WTC11 (cell line): ENCODE results near the gene PICK1. TPM values are rescaled to one million over a fixed set of nuclear protein-coding genes. Genes with fewer than 3 reads are reported as not detected.

Experiments
- ATAC-seq: fragments of 200-7000 bp; cut with Tn5 transposase; 2 replicates; pipeline ENCODE4 v1.10.0; 2021; ENCODE audit warnings: mild to moderate bottlenecking, moderate library complexity
- CTCF ChIA-PET: fragments of 300-600 bp; sonication (Branson Sonifier 250); formaldehyde crosslinking; loops from one replicate; lab custom pipeline; 2021; ENCODE audit warnings: antibody characterized with exemption; lab: Charles Lee
- POLR2A ChIA-PET: fragments of 350-600 bp; sonication (Branson Sonifier 250); formaldehyde crosslinking; loops from one replicate; lab custom pipeline; 2021; ENCODE audit warnings: antibody characterized with exemption; lab: Charles Lee
- DNase-seq: peaks from one replicate; pipeline ENCODE4 v3.0.0; 2021; ENCODE audit warnings: low spot score
- H3K27ac Mint-ChIP-seq: 2 replicates; pipeline ENCODE4 v1.8.0; 2021; ENCODE audit warnings: mixed read lengths
- H3K27me3 Mint-ChIP-seq: 2 replicates; pipeline ENCODE4 v1.8.0; 2021; ENCODE audit warnings: low read depth, mild to moderate bottlenecking, moderate library complexity, mixed read lengths
- H3K36me3 Mint-ChIP-seq: 2 replicates; pipeline ENCODE4 v1.8.0; 2021; ENCODE audit warnings: mixed read lengths
- H3K4me1 Mint-ChIP-seq: 2 replicates; pipeline ENCODE4 v1.8.0; 2022; ENCODE audit warnings: mixed read lengths
- H3K4me3 Mint-ChIP-seq: 2 replicates; pipeline ENCODE4 v1.8.0; 2021; ENCODE audit warnings: mild to moderate bottlenecking, moderate library complexity, mixed read lengths
- H3K9me3 Mint-ChIP-seq: 2 replicates; pipeline ENCODE4 v1.8.0; 2021; ENCODE audit warnings: mixed read lengths
- ARID4B ChIP-seq: sonication (generic); formaldehyde crosslinking; IDR thresholded peaks from 2 replicates; pipeline ENCODE4 v1.8.0; 2023; ENCODE audit warnings: missing genetic modification reagents, mild to moderate bottlenecking, borderline replicate concordance
- ATF6 ChIP-seq: sonication (generic); formaldehyde crosslinking; IDR thresholded peaks from 2 replicates; pipeline ENCODE4 v1.8.1; 2023; ENCODE audit warnings: mild to moderate bottlenecking, missing genetic modification reagents
- CBFB ChIP-seq: sonication (generic); formaldehyde crosslinking; IDR thresholded peaks from 2 replicates; pipeline ENCODE4 v1.8.1; 2022; ENCODE audit warnings: mild to moderate bottlenecking, low read depth, missing genetic modification reagents
- CDX4 ChIP-seq: fragments of 250-450 bp; sonication (Bioruptor Pico); IDR thresholded peaks from 2 replicates; pipeline ENCODE4 v1.9.0; 2021; ENCODE audit warnings: moderate library complexity, mild to moderate bottlenecking, inconsistent platforms, borderline replicate concordance
- ETV6 ChIP-seq: sonication (generic); formaldehyde crosslinking; IDR thresholded peaks from 2 replicates; pipeline ENCODE4 v1.8.1; 2022; ENCODE audit warnings: mild to moderate bottlenecking, missing genetic modification reagents
- FOXJ3 ChIP-seq: sonication (generic); formaldehyde crosslinking; IDR thresholded peaks from 2 replicates; pipeline ENCODE4 v1.9.0; 2021; ENCODE audit warnings: missing genetic modification reagents, mild to moderate bottlenecking, borderline replicate concordance
- HMGA2 ChIP-seq: fragments of 250-450 bp; sonication (Bioruptor Pico); IDR thresholded peaks from 2 replicates; pipeline ENCODE4 v1.4.0; 2021; ENCODE audit warnings: mild to moderate bottlenecking, moderate library complexity
- KAT7 ChIP-seq: sonication (generic); formaldehyde crosslinking; IDR thresholded peaks from 2 replicates; pipeline ENCODE4 v1.8.1; 2023; ENCODE audit warnings: missing genetic modification reagents, mild to moderate bottlenecking, borderline replicate concordance
- MYBL2 ChIP-seq: sonication (generic); formaldehyde crosslinking; IDR thresholded peaks from 2 replicates; pipeline ENCODE4 v1.8.1; 2023; ENCODE audit warnings: mild to moderate bottlenecking, moderate library complexity, missing genetic modification reagents
- NFATC4 ChIP-seq: fragments of 250-450 bp; sonication (Bioruptor Pico); IDR thresholded peaks from 2 replicates; pipeline ENCODE4 v1.9.0; 2021; ENCODE audit warnings: mild to moderate bottlenecking
- NFE2L1 ChIP-seq: sonication (generic); formaldehyde crosslinking; IDR thresholded peaks from 2 replicates; pipeline ENCODE4 v1.8.1; 2023; ENCODE audit warnings: missing genetic modification reagents
- RORB ChIP-seq: fragments of 250-450 bp; sonication (Bioruptor Pico); IDR thresholded peaks from 2 replicates; pipeline ENCODE4 v1.9.0; 2021; ENCODE audit warnings: mild to moderate bottlenecking
- SMAD3 ChIP-seq: sonication (generic); formaldehyde crosslinking; IDR thresholded peaks from 2 replicates; pipeline ENCODE4 v1.8.0; 2022; ENCODE audit warnings: missing genetic modification reagents, mild to moderate bottlenecking, borderline replicate concordance
- SP1 ChIP-seq: sonication (generic); formaldehyde crosslinking; conservative IDR thresholded peaks from 2 replicates; pipeline ENCODE4 v1.8.1; 2022; ENCODE audit warnings: missing genetic modification reagents
- TEAD1 ChIP-seq: sonication (generic); formaldehyde crosslinking; IDR thresholded peaks from 2 replicates; pipeline ENCODE4 v1.8.0; 2022; ENCODE audit warnings: mild to moderate bottlenecking, missing genetic modification reagents
- ZNF232 ChIP-seq: sonication (generic); formaldehyde crosslinking; IDR thresholded peaks from 2 replicates; pipeline ENCODE4 v1.8.0; 2022; ENCODE audit warnings: mild to moderate bottlenecking, missing genetic modification reagents
- ZNF263 ChIP-seq: sonication (generic); formaldehyde crosslinking; IDR thresholded peaks from 2 replicates; pipeline ENCODE4 v1.8.1; 2022; ENCODE audit warnings: low read depth, mild to moderate bottlenecking, moderate library complexity, missing genetic modification reagents
- total RNA-seq: library from RNA; stranded (reverse); gene quantifications from 3 replicates; pipeline ENCODE4 v1.2.3, GENCODE V29; 2021
- TF ChIP-seq, protein P1 (sequence below): fragments of 250-450 bp; sonication (Bioruptor Pico); IDR thresholded peaks from 2 replicates; pipeline ENCODE4 v1.9.0; 2021; ENCODE audit warnings: mild to moderate bottlenecking, borderline replicate concordance
- TF ChIP-seq, protein P2 (sequence below): sonication (generic); formaldehyde crosslinking; IDR thresholded peaks from 2 replicates; pipeline ENCODE4 v1.8.1; 2023; ENCODE audit warnings: mild to moderate bottlenecking, missing genetic modification reagents
- TF ChIP-seq, protein P3 (sequence below): sonication (generic); formaldehyde crosslinking; IDR thresholded peaks from 2 replicates; pipeline ENCODE4 v1.8.1; 2022; ENCODE audit warnings: low read depth, missing genetic modification reagents, borderline replicate concordance
- TF ChIP-seq, protein P4 (sequence below): sonication (generic); formaldehyde crosslinking; IDR thresholded peaks from 2 replicates; pipeline ENCODE4 v1.8.0; 2022; ENCODE audit warnings: mild to moderate bottlenecking, missing genetic modification reagents
- TF ChIP-seq, protein P5 (sequence below): sonication (generic); formaldehyde crosslinking; IDR thresholded peaks from 2 replicates; pipeline ENCODE4 v1.8.0; 2023; ENCODE audit warnings: missing genetic modification reagents

The PICK1 gene
- total RNA-seq, 1 experiment from 2014 or later = 33.4 TPM

- TF ChIP-seq, protein P1, sequence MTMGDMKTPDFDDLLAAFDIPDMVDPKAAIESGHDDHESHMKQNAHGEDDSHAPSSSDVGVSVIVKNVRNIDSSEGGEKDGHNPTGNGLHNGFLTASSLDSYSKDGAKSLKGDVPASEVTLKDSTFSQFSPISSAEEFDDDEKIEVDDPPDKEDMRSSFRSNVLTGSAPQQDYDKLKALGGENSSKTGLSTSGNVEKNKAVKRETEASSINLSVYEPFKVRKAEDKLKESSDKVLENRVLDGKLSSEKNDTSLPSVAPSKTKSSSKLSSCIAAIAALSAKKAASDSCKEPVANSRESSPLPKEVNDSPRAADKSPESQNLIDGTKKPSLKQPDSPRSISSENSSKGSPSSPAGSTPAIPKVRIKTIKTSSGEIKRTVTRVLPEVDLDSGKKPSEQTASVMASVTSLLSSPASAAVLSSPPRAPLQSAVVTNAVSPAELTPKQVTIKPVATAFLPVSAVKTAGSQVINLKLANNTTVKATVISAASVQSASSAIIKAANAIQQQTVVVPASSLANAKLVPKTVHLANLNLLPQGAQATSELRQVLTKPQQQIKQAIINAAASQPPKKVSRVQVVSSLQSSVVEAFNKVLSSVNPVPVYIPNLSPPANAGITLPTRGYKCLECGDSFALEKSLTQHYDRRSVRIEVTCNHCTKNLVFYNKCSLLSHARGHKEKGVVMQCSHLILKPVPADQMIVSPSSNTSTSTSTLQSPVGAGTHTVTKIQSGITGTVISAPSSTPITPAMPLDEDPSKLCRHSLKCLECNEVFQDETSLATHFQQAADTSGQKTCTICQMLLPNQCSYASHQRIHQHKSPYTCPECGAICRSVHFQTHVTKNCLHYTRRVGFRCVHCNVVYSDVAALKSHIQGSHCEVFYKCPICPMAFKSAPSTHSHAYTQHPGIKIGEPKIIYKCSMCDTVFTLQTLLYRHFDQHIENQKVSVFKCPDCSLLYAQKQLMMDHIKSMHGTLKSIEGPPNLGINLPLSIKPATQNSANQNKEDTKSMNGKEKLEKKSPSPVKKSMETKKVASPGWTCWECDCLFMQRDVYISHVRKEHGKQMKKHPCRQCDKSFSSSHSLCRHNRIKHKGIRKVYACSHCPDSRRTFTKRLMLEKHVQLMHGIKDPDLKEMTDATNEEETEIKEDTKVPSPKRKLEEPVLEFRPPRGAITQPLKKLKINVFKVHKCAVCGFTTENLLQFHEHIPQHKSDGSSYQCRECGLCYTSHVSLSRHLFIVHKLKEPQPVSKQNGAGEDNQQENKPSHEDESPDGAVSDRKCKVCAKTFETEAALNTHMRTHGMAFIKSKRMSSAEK (CRISPR knock-in tag) = no peak
- TF ChIP-seq HMGA2 (CRISPR knock-in tag) = no peak
- TF ChIP-seq MYBL2 (CRISPR knock-in tag) = no peak
- TF ChIP-seq, protein P2, sequence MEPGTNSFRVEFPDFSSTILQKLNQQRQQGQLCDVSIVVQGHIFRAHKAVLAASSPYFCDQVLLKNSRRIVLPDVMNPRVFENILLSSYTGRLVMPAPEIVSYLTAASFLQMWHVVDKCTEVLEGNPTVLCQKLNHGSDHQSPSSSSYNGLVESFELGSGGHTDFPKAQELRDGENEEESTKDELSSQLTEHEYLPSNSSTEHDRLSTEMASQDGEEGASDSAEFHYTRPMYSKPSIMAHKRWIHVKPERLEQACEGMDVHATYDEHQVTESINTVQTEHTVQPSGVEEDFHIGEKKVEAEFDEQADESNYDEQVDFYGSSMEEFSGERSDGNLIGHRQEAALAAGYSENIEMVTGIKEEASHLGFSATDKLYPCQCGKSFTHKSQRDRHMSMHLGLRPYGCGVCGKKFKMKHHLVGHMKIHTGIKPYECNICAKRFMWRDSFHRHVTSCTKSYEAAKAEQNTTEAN (CRISPR knock-in tag) = no peak
- TF ChIP-seq, protein P3, sequence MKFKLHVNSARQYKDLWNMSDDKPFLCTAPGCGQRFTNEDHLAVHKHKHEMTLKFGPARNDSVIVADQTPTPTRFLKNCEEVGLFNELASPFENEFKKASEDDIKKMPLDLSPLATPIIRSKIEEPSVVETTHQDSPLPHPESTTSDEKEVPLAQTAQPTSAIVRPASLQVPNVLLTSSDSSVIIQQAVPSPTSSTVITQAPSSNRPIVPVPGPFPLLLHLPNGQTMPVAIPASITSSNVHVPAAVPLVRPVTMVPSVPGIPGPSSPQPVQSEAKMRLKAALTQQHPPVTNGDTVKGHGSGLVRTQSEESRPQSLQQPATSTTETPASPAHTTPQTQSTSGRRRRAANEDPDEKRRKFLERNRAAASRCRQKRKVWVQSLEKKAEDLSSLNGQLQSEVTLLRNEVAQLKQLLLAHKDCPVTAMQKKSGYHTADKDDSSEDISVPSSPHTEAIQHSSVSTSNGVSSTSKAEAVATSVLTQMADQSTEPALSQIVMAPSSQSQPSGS (CRISPR knock-in tag) = no peak
- no peak for TF ChIP-seq CDX4
- TF ChIP-seq ARID4B (CRISPR knock-in tag) = no peak
- no peak for TF ChIP-seq NFE2L1
- no peak for TF ChIP-seq KAT7 (CRISPR knock-in tag)
- TF ChIP-seq RORB (CRISPR knock-in tag) = no peak
- no peak for TF ChIP-seq SMAD3 (CRISPR knock-in tag)
- no peak for TF ChIP-seq NFATC4 (CRISPR knock-in tag)
These were observed 34.2 kb upstream of the PICK1 start (continued) for GRCh38 chr22:38023045-38023444.

DNA sequence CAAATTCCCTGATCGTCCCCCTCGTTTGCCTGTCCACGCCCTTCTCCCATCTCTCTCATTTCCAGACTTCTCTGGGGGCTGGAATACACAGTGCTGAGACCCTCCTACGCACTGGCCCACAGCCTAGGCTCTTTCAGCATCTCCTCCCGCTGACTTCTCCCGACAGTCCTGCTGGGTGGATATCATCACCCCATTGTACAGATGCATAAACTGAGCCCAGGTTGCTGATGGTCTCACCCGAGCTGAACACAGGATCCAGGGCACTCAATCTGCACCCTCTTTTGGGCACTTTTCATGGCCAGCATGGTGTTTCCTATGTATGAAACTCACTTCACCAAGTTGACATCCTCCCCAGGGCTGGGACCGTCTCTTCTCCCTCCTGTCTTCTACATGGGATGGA is 31.7 kb upstream of the PICK1 start:
- no peaks in the 10 kb centered on the region for H3K36me3 Mint-ChIP-seq
- no peak for TF ChIP-seq ATF6 (CRISPR knock-in tag)
- TF ChIP-seq CBFB (CRISPR knock-in tag) = no peak
- TF ChIP-seq, protein P4, sequence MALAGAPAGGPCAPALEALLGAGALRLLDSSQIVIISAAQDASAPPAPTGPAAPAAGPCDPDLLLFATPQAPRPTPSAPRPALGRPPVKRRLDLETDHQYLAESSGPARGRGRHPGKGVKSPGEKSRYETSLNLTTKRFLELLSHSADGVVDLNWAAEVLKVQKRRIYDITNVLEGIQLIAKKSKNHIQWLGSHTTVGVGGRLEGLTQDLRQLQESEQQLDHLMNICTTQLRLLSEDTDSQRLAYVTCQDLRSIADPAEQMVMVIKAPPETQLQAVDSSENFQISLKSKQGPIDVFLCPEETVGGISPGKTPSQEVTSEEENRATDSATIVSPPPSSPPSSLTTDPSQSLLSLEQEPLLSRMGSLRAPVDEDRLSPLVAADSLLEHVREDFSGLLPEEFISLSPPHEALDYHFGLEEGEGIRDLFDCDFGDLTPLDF (CRISPR knock-in tag) = no peak
- no peak for TF ChIP-seq FOXJ3 (CRISPR knock-in tag)
- TF ChIP-seq SP1 (CRISPR knock-in tag) = no peak
- no peak for TF ChIP-seq ZNF232
- TF ChIP-seq, protein P5, sequence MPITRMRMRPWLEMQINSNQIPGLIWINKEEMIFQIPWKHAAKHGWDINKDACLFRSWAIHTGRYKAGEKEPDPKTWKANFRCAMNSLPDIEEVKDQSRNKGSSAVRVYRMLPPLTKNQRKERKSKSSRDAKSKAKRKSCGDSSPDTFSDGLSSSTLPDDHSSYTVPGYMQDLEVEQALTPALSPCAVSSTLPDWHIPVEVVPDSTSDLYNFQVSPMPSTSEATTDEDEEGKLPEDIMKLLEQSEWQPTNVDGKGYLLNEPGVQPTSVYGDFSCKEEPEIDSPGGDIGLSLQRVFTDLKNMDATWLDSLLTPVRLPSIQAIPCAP = no peak
- no peak for TF ChIP-seq ZNF263
- no peak for TF ChIP-seq ETV6
- TF ChIP-seq TEAD1 = no peak
- CTCF ChIA-PET = no interaction called here
- H3K27me3 Mint-ChIP-seq = peaks cover 7% of the 10 kb centered on the region
- ATAC-seq (no peak), DNase-seq (no peak)
- POLR2A ChIA-PET = no interaction called here
- H3K4me1 Mint-ChIP-seq = peaks cover 1% of the 10 kb centered on the region
- H3K27ac Mint-ChIP-seq = no peak overlapping the region
- H3K9me3 Mint-ChIP-seq = no peaks in the 10 kb centered on the region
- H3K4me3 Mint-ChIP-seq = no peak overlapping the region
